Measurements from ENCODE around the gene ARHGEF2. TPM values are rescaled to one million over a fixed set of nuclear protein-coding genes. Genes with fewer than 3 reads are reported as not detected.
A peak's percentile ranks its signal among the peaks of the same experiment; 100 is the strongest.

ARHGEF2 gene
- total and polyA plus RNA-seq, 2 of the 13 experiments (the other 11 are each of a cell fraction or from before 2014, with no cell fraction given), result 16.1 to 32.1 TPM

GRCh38 chr1:155981266-155982088 is 3.1 kb upstream of the ARHGEF2 start:
- Histone ChIP-seq H3K9ac (ENCODE audit: insufficient read depth, low read depth, low read length) (no peak overlapping the region), H3K36me3 (replicated peaks in 1 of 2; ENCODE audit: control insufficient read depth in 1 of 2, insufficient read depth in 2 of 2, low read length in 2 of 2) (no peaks in the 10 kb centered on the region), H3K4me3 (replicated peaks in 1 of 3; ENCODE audit: insufficient read depth in 1 of 3, low read depth in 2 of 3, low read length in 3 of 3) (peak overlapping the region in 2 of 3 experiments; percentile 3 to 28; a peak in 1 of 6 replicates), H3K79me2 (ENCODE audit: insufficient read depth, low read length) (peaks cover 15% of the 10 kb centered on the region), H3K27ac (ENCODE audit: extremely low read length, insufficient read depth, low read length) (no peak overlapping the region), H3K4me1 (ENCODE audit: insufficient read depth, low read length) (peaks cover 71% of the 10 kb centered on the region), H3K4me2 (ENCODE audit: low read depth, low read length) (peak overlapping the region; percentile 68), H3K9me3 (ENCODE audit: low read length) (no peaks in the 10 kb centered on the region), H3K27me3 (ENCODE audit: control insufficient read depth in 1 of 2, insufficient read depth in 2 of 2, low read length in 2 of 2) (no peaks in the 10 kb centered on the region; a peak in 1 of 5 replicates), H2AFZ (ENCODE audit: low read length) (no peak overlapping the region), H4K20me1 (ENCODE audit: insufficient read depth, low read length) (no peaks in the 10 kb centered on the region)
- ChIA-PET POLR2A (interaction anchor here (0.6 to 13.5 kb wide), 4 partner anchors 10 to 47 kb away, joined by 3 to 390 read pairs (median 26); partner anchors contain the start of genes KHDC4 and RXFP4), CTCF (ENCODE audit: low intra/inter-chr PET ratio, low total read pairs) (no interaction called here)
- peak; percentile 54 for DNase-seq (ENCODE audit: low spot score)
- peak; percentile 63 for FAIRE-seq
- BruUV-seq (replicated peaks), result no TSS peak
- peak; percentile 63 for ATAC-seq
- 20% methylated on average over 6 of the region's 6 CpGs for WGBS (ENCODE audit: low lambda C conversion rate)
- in situ Hi-C loops (cut with HindIII; ENCODE audit: extremely low pct_ligation_motif_present, low pct_unique_long_range_greater_than_20kb) (loop anchor here (10.0 kb wide), 1 partner anchor 47 kb away; the partner anchor contains the start of gene KHDC4), intact Hi-C loops (cut with micrococcal nuclease; ENCODE audit: unreplicated experiment) (loop anchor here (1.0 kb wide), 1 partner anchor 14 kb away; no protein-coding TSS in a partner anchor)
- TF ChIP-seq NR2C2 (CRISPR knock-in tag; IDR thresholded peaks at IDR 0.05; ENCODE audit: borderline replicate concordance), result peak; percentile 65; the same call in 1 of the 2 replicates
- TF ChIP-seq ZSCAN22 (CRISPR knock-in tag; IDR thresholded peaks at IDR 0.05), result peak; percentile 81
- TF ChIP-seq ELF3 (CRISPR knock-in tag; IDR thresholded peaks at IDR 0.05), result peak; percentile 30; the same call in 1 of the 2 replicates
- peak in 1 of 2 experiments; percentile 49; a peak in 2 of 4 replicates for TF ChIP-seq NR2F1 (CRISPR knock-in tag; IDR thresholded peaks at IDR 0.05)
- no peak for TF ChIP-seq ZBTB43 (CRISPR knock-in tag; conservative IDR thresholded peaks at IDR 0.05)
- no peak for TF ChIP-seq ZFP36 (IDR thresholded peaks at IDR 0.05; ENCODE audit: borderline replicate concordance, low read depth, low read length, partially characterized antibody)
- 0 out of 2 replicates have a peak, but pooled peaks have one; percentile 47 for TF ChIP-seq MIER3 (CRISPR knock-in tag; IDR thresholded peaks at IDR 0.05; ENCODE audit: borderline replicate concordance)
- no peak for TF ChIP-seq SP1 (IDR thresholded peaks at IDR 0.05)
- TF ChIP-seq SP1 (CRISPR knock-in tag; IDR thresholded peaks at IDR 0.05), result no peak
- no peak for TF ChIP-seq AGO2 (optimal IDR thresholded peaks at IDR 0.05; ENCODE audit: low read depth, low read length)
- TF ChIP-seq KMT2B (CRISPR knock-in tag; IDR thresholded peaks at IDR 0.05), result no peak
- TF ChIP-seq ZNF546 (CRISPR knock-in tag; conservative IDR thresholded peaks at IDR 0.05), result no peak
- 0 out of 2 replicates have a peak, but pooled peaks have one; percentile 18 for TF ChIP-seq FOXC1 (CRISPR knock-in tag; IDR thresholded peaks at IDR 0.05; ENCODE audit: borderline replicate concordance)
- TF ChIP-seq IKZF4 (CRISPR knock-in tag; IDR thresholded peaks at IDR 0.05; ENCODE audit: borderline replicate concordance, low read depth, not compliant biosample characterization), result no peak
- no peak for TF ChIP-seq ELK4 (CRISPR knock-in tag; IDR thresholded peaks at IDR 0.05; ENCODE audit: borderline replicate concordance)
- TF ChIP-seq CSRNP1 (CRISPR knock-in tag; IDR thresholded peaks at IDR 0.05), result no peak
- TF ChIP-seq TMF1 (CRISPR knock-in tag; IDR thresholded peaks at IDR 0.05; ENCODE audit: low read depth), result no peak
- 0 out of 2 replicates have a peak, but pooled peaks have one; percentile 50 for TF ChIP-seq KDM4B (CRISPR knock-in tag; IDR thresholded peaks at IDR 0.05)
- TF ChIP-seq KDM5A (IDR thresholded peaks at IDR 0.05; ENCODE audit: borderline replicate concordance, low read length), result no peak
- TF ChIP-seq CEBPG (CRISPR knock-in tag; IDR thresholded peaks at IDR 0.05), result peak; percentile 89

All from HepG2 (cell line).